Fibroblast of the aortic adventitia (primary cell): ENCODE results near the gene CCND2. TPM values are rescaled to one million over a fixed set of nuclear protein-coding genes. Genes with fewer than 3 reads are reported as not detected.
A peak's percentile ranks its signal among the peaks of the same experiment; 100 is the strongest.

Source experiments
- DNase-seq: peaks from one replicate; pipeline ENCODE4 v3.0.0-alpha.2; 2010; ENCODE audit warnings: low read depth
- H3K4me3 ChIP-seq: 2 replicates; pipeline ENCODE4 v1.5.1; 2011; ENCODE audit warnings: low read depth, mild to moderate bottlenecking, control low read depth, low read length, moderate library complexity
- CTCF ChIP-seq: IDR thresholded peaks from 2 replicates; pipeline ENCODE4 v1.5.1; 2011; ENCODE audit warnings: mild to moderate bottlenecking, low read length, control low read depth, inconsistent platforms; ENCODE audit not compliant: insufficient read depth
- total RNA-seq: library from RNA; depleted of rRNA; stranded (reverse); fragments of >200 nt; gene quantifications from 2 replicates; pipeline ENCODE4 v1.2.3, GENCODE V29; 2012; ENCODE audit warnings: low replicate concordance

Gene CCND2
- total RNA-seq, 1 donor, result 22.5 TPM

- no peak overlapping the region for H3K4me3 ChIP-seq
- no peak for TF ChIP-seq CTCF
- DNase-seq, result no peak
Observed at GRCh38 chr12:4272424-4273272, 914 bp upstream of the CCND2 start.

GRCh38 chr12:4273273-4273651 lies 300 bp upstream of the CCND2 start:
- TF ChIP-seq CTCF, result no peak
- DNase-seq, result no peak
- H3K4me3 ChIP-seq, result no peak overlapping the region

- DNase-seq, result no peak
- peak overlapping the region; percentile 66 for H3K4me3 ChIP-seq
- TF ChIP-seq CTCF, result no peak
Observed at GRCh38 chr12:4274396-4275015, 944 bp downstream of the CCND2 start.

GRCh38 chr12:4275016-4275869 lies 1.7 kb downstream of the CCND2 start:
- peak; percentile 39 for DNase-seq
- no peak for TF ChIP-seq CTCF
- H3K4me3 ChIP-seq, result peak overlapping the region; percentile 66

- no peak for DNase-seq
- peak overlapping the region; percentile 51 for H3K4me3 ChIP-seq
- no peak for TF ChIP-seq CTCF
Observed at GRCh38 chr12:4275870-4276301, 2.3 kb downstream of the CCND2 start.

GRCh38 chr12:4276524-4277204 lies 3.1 kb downstream of the CCND2 start:
- no peak overlapping the region for H3K4me3 ChIP-seq
- peak; percentile 90 for DNase-seq
- TF ChIP-seq CTCF, result peak; percentile 94
